ENCODE data around the gene DDX4. TPM values are rescaled to one million over a fixed set of nuclear protein-coding genes. Genes with fewer than 3 reads are reported as not detected.
"Not testable (repeated sequence)": the region's sequence is repeated elsewhere in the genome, so short reads cannot be mapped to it uniquely, and the experiment has no call there.

DDX4 gene
- 0.82 TPM for total RNA-seq

DNA sequence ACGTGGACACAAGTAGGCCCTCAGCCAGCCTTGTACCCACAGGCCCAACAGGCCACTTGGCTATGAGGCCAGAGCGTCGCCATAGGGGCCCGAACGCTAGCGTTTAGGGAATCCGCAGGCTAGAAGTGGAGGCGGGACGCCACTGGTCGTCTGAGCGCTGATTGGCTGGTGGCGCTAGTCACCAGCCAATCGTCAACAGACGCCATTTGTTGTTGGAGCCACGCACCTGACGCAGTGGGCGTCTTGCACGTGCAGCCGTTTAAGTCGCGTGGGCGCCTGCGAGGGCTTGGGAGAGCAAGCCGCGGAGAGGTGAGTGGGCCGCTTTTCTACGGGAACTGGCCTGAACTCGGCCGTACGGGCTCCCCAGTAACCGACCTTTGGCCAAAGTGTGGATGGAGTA, at the start of gene DDX4:
Gene DDX4 (plus strand): TSS at position 269 of the 400 bp plus-strand sequence. CDS start 903 bp downstream, outside the sequence.
- FAIRE-seq (no peak), DNase-seq (ENCODE audit: low spot score in 2 of 2) (no peak)

DNA sequence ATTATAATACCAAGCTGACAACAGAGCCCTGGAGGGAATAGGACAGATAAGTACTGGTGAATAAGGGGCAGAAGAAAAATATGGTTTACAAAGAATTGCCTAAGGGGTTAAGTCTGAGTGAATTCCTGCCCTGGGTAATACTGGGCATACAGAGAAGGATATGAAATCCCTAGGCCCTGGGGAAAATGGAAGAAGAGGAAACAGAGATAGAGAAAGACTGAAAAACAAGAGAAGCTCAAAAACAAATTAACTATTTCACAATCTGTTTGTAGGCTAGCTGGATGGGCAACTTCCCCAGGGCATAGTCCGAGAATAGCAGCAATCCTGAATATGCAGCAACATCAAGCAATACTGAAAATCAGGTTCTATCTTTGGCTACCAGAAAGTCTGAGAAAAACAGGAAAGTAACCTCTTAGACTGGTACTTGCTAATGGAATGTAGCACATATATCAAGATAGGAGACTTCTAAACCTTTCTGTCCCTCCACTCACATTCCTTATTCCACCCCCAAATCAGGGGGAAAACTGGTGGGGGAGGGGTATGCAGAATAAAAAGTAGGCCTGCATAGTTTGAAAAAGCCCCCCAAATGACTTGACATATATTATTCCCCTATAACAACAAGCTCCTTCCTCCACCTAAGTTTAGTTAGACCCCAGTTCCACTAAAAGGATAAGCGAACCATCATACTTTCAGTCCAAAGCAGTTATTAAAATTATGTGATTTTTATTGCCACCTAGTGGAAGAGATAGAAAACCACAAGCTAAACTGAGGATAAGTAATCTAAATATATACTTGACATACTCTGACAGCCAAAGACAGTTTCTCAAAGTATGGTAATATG, 46.4 kb upstream of the DDX4 start:
- DNase-seq (ENCODE audit: low spot score in 2 of 2), result peak; percentile 35 to 39
- FAIRE-seq, result peak; percentile 94

GRCh38 chr5:55692106-55692417, 45.8 kb upstream of the DDX4 start:
- no peak for FAIRE-seq
- DNase-seq (ENCODE audit: low spot score in 2 of 2), result no peak

- no peak for DNase-seq (ENCODE audit: low spot score in 2 of 2)
- FAIRE-seq, result no peak
These were observed 45.4 kb upstream of the DDX4 start for GRCh38 chr5:55692509-55692908.

- FAIRE-seq, result no peak
- DNase-seq (ENCODE audit: low spot score in 2 of 2), result no peak
These were observed 43.6 kb upstream of the DDX4 start for GRCh38 chr5:55694152-55694830.

- DNase-seq (ENCODE audit: low spot score in 2 of 2); FAIRE-seq: not testable (repeated sequence)
These were observed 41.2 kb upstream of the DDX4 start for GRCh38 chr5:55696704-55697103.

- FAIRE-seq, result no peak
- no peak for DNase-seq (ENCODE audit: low spot score in 2 of 2)
These were observed 38.7 kb upstream of the DDX4 start for GRCh38 chr5:55699041-55699688.

- DNase-seq (ENCODE audit: low spot score in 2 of 2) (no peak), FAIRE-seq (no peak)
These were observed 37.1 kb upstream of the DDX4 start for GRCh38 chr5:55700745-55701144.

GRCh38 chr5:55701462-55702103, 36.3 kb upstream of the DDX4 start:
- DNase-seq (ENCODE audit: low spot score in 2 of 2) (no peak), FAIRE-seq (no peak)

DNA sequence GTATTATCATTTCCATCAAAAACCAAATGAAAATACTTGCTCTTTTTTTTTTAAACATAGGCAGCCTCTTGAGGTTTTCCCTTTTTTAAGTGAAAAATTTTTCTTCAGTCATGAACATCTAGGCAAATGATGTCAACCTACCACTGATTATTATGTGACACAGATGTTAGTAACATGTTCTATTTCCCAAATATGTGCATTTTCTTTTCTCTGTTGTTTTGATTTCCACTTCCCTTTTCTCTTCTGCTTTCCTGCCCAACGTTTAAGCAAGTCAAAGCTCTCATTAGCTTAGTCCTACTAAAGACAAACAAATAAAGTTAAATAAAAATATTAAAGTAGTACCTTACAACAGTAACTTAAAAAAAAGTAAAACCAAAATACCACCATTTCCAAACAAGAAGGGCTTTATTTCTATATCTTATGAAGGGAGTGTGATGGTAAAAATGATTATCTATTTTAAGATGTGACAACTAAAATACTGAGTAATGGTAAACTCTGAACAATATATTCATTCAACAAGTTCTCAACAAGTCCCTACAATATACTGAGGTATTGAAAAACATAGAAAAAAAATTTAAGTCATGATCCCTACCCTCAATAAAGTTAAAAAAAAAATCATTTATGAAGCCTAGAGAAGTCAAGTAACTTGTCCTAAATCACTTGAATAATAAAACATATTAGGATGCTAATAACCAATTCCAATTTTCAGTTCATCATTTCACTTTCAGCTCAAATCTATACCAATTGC, 35.1 kb upstream of the DDX4 start:
- no peak for FAIRE-seq
- no peak for DNase-seq (ENCODE audit: low spot score in 2 of 2)

DNA sequence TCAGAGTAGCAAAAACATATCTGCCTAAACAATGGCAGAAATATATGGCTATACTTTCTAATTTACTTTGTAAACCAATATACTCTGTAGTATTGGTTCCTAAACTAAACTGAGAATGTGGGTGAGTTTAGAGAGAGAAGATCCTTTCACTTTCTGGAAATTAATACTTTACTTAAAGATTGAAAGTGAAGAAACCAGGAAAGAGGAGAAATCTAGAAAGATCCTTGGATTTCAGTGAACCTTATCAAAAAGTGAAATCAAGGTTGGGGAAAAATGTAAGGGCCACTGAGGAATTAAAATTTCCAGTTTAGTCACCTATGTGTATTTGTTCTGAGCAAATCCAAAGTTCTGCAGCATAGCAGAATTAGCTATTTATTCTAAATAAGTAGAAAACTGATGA, 31.6 kb upstream of the DDX4 start:
- DNase-seq (ENCODE audit: low spot score in 2 of 2) (no peak), FAIRE-seq (no peak)

GRCh38 chr5:55708732-55709131, 29.1 kb upstream of the DDX4 start:
- FAIRE-seq, result no peak
- no peak for DNase-seq (ENCODE audit: low spot score in 2 of 2)

DNA sequence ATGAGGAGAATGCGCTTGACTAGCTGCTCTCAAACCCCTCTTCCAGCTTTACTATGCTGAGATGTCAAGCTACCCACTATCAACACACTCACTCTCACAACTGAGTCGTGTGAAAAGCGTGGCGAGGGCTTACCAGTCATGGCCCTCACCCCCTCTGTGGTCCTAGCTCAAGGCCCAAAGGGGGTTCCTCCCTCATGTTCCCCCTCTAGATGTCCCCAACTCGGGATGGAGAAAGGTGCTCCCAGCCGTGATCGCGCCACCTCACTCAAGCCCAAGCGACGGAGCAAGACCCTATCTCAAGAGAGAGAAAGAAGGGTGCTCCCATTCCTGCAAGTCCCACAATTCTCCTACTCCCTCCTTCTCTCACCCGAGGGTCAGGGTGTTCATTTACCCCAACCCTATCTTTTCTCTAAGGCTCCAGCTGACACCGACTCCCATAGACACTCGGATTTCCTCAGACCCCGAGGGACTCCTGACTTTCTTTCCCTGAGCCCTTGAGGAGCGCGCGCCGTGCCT, 26.3 kb upstream of the DDX4 start:
- DNase-seq (ENCODE audit: low spot score in 2 of 2) (peak in 1 of 2 donors; percentile 13), FAIRE-seq (no peak)

GRCh38 chr5:55712023-55712859, 25.6 kb upstream of the DDX4 start, which contains the start of gene SLC38A9:
Gene SLC38A9, minus strand, starts transcription at chr5:55712324. Its CDS starts 14,366 bp downstream, at chr5:55697958.
- DNase-seq (ENCODE audit: low spot score in 2 of 2), result peak; percentile 80 to 90
- FAIRE-seq, result no peak

DNA sequence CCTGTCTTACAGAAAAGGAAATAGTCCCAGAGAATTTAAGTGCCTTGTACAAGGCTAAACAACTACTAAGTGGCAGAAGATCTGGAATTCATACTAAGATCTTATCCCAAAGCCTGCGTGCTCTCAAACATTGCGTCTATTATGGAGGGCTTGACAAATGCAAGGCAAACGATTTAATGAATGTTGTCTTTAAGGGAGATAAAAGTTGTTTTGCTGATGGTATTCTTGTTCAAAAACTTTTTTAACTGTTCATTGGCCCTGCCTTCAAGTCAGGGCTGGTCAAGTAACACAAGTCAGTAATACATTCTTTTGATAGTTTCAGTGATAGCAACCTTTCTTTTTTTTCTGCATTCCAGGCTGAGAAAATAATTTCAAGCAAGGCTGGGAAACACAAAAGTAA, 24.0 kb upstream of the DDX4 start:
- FAIRE-seq (no peak), DNase-seq (ENCODE audit: low spot score in 2 of 2) (no peak)

GRCh38 chr5:55714339-55714738, 23.5 kb upstream of the DDX4 start:
- DNase-seq (ENCODE audit: low spot score in 2 of 2) (no peak), FAIRE-seq (no peak)

- FAIRE-seq, result no peak
These were observed 23.1 kb upstream of the DDX4 start for GRCh38 chr5:55714749-55715148.

GRCh38 chr5:55715519-55716078, 22.3 kb upstream of the DDX4 start:
- FAIRE-seq (no peak), DNase-seq (ENCODE audit: low spot score in 2 of 2) (no peak)

More at GRCh38 chr5:55714749-55715148, 23.1 kb upstream of the DDX4 start:
- no peak for DNase-seq (ENCODE audit: low spot score in 2 of 2)

DNA sequence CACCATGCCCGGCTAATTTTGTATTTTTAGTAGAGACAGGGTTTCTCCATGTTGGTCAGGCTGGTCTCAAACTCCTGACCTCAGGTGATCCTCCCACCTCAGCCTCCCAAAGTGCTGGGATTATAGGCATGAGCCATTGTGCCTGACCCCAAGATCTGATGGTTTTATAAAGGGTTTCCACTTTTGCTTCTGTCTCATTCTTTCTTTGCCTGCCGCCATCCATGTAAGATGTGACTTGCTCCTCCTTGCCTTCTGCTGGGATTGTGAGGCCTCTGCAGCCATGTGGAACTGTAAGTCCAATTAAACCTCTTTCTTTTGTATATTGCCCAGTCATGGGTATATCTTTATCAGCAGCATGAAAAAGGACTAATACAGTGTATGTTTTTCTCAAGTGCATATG, 18.8 kb upstream of the DDX4 start:
- not testable (repeated sequence) for DNase-seq (ENCODE audit: low spot score in 2 of 2); FAIRE-seq

All from frontal cortex (tissue), 4 donors.